IPS-11a (cell line): ENCODE results near the gene CRYBG3.
"Not testable (repeated sequence)": the region's sequence is repeated elsewhere in the genome, so short reads cannot be mapped to it uniquely, and the experiment has no call there.

Experiments
- H3K4me3 ChIP-seq: one replicate; pipeline ENCODE4 v1.5.1; 2013; ENCODE audit warnings: low read depth, low read length, control low read depth

The CRYBG3 gene

GRCh38 chr3:97895216-97895615 lies 73.4 kb downstream of the CRYBG3 start:
- H3K4me3 ChIP-seq: no peak overlapping the region

DNA sequence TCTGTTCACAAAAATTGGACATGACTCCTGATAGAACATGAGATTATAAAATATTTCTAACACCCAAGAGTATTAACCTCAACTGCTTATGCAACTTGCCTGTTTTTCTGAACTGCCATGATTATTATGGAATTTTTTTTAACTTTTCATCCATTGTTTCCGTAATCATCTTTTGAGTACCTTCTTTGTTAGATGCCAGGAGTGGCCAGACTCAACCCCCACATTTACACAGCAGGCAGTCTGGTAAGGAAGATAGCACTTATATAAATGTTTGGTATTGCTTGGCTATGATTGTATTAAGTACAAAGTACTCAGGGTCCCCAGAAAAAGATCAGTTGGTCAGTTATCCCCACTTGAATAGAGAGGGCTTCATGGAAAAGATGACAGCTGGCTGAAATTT lies 74.3 kb downstream of the CRYBG3 start:
- H3K4me3 ChIP-seq: no peak overlapping the region

GRCh38 chr3:97896547-97896946 lies 74.7 kb downstream of the CRYBG3 start:
- no peak overlapping the region for H3K4me3 ChIP-seq

DNA sequence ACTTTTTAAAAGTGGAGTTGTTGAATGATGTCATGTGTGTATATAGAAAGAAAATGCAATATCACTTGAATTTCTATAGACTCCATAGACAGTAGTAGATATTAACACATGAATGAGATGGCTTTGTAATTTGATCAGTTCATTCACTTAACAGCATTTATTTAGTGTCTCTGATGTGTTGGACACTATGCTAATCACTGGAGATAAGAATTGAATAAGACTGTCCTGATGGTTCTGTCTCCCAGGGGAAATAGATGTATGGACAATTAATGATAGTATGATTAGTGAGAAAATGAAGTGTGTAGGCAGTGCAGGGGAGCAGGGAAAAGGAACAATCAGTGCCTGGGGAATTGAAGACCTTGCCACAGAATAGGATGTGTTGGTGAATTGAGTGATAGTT lies 77.5 kb downstream of the CRYBG3 start:
- H3K4me3 ChIP-seq: no peak overlapping the region

DNA sequence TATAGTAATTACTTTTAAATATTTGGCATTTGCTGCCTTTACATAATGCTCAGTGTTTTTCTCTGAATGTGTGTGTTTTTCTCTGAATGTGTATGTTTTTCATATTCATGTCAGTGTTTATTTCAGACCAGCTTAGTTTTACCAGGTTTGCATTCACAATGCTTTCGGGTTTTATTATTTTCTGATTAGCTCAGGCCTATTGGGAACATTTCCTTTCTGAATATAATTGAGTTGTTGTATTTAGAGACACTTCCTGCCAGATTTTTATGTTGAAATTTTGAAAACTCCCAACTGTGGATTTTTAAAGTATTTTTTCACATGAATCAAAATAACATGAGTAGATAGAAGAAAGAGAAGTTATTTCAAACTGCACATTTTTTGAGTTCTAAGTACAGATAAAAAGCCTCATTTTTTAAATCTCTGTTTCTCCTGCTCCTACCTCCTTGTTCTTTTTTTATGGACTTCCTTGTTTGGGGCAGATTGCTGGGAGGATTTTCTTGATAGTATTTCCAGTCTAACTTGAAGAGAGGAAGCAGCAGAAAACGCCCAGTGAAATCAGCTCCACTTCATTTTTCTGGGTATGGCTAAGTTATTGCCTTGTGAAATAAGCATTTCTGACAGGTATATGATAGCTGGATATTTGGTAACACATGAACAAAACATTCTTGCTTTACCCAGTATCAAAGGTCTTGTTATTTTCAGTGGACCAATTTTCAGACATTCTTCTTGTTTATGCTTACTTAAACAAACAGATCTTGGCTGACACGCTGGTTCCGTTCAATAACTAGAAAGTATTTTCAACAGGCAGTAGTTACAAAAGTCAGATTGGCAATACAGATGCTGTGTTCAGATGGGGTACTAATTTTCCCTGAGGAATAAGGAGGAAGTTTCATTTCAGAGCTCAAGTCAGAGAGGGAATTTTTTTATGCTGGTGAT lies 79.8 kb downstream of the CRYBG3 start:
- no peak overlapping the region for H3K4me3 ChIP-seq

DNA sequence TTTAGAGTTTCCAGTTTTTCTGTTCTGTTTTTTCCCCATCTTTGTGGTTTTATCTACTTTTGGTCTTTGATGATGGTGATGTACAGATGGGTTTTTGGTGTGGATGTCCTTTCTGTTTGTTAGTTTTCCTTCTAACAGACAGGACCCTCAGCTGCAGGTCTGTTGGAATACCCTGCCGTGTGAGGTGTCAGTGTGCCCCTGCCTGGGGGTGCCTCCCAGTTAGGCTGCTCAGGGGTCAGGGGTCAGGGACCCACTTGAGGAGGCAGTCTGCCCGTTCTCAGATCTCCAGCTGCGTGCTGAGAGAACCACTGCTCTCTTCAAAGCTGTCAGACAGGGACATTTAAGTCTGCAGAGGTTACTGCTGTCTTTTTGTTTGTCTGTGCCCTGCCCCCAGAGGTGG lies 88.0 kb downstream of the CRYBG3 start:
- not testable (repeated sequence) for H3K4me3 ChIP-seq

DNA sequence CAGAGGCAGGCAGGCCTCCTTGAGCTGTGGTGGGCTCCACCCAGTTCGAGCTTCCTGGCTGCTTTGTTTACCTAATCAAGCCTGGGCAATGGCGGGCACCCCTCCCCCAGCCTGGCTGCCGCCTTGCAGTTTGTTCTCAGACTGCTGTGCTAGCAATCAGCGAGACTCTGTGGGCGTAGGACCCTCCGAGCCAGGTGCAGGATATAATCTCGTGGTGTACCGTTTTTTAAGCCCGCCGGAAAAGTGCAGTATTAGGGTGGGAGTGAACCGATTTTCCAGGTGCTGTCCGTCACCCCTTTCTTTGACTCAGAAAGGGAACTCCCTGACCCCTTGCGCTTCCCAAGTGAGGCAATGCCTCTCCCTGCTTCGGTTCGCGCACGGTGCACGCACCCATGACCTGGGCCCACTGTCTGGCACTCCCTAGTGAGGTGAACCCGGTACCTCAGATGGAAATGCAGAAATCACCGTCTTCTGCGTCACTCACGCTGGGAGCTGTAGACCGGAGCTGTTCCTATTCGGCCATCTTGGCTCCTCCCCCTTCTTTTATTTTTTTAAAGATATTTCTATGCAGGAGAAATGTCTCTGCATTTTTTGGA lies 88.5 kb downstream of the CRYBG3 start:
- not testable (repeated sequence) for H3K4me3 ChIP-seq

GRCh38 chr3:97910931-97911351 lies 89.1 kb downstream of the CRYBG3 start:
- no peak overlapping the region for H3K4me3 ChIP-seq

GRCh38 chr3:97911459-97911858 lies 89.6 kb downstream of the CRYBG3 start:
- no peak overlapping the region for H3K4me3 ChIP-seq

GRCh38 chr3:97914388-97914787 lies 92.6 kb downstream of the CRYBG3 start:
- H3K4me3 ChIP-seq: no peak overlapping the region

GRCh38 chr3:97916576-97916975 lies 94.8 kb downstream of the CRYBG3 start:
- H3K4me3 ChIP-seq: no peak overlapping the region

- no peak overlapping the region for H3K4me3 ChIP-seq
Observed at GRCh38 chr3:97917813-97918536, 96.2 kb downstream of the CRYBG3 start.

DNA sequence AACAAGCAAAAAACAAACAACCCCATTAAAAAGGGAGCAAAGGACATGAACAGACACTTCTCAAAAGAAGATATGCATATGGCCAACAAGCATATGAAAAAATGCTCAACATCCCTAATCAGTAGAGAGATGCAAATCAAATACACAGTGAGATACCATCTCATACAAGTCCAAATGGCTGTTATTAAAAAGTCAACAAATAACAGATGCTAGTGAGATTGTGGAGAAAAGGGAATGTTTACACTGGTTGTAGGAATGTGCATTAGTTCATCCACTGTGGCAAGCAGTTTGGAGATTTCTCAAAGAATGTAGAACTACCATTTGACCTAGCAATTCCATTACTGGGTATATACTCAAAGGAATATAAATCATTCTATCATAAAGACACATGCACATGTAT lies 105.9 kb downstream of the CRYBG3 start:
- H3K4me3 ChIP-seq: no peak overlapping the region

DNA sequence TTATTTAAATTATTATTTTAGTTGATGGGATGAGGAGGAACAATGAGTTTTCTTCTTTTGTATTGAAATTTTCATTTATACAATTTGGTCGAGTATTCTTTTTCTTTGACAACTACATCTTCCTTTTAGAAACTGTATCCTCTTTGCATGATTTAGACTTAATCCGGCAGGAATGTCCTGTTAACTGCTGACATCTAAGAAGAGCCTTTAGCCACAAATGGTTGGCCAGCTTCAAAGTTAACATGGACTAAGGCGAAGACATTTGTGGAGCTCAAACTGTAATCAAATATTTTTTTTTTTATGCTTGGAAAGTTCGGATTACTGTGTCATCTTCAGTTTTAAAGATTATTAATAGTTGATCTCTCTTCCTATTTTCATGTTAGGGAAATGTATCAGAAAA lies 107.2 kb downstream of the CRYBG3 start:
- H3K4me3 ChIP-seq: no peak overlapping the region

GRCh38 chr3:97930018-97930417 lies 108.2 kb downstream of the CRYBG3 start:
- no peak overlapping the region for H3K4me3 ChIP-seq

- no peak overlapping the region for H3K4me3 ChIP-seq
Observed at GRCh38 chr3:97931218-97931617, 109.4 kb downstream of the CRYBG3 start.

GRCh38 chr3:97932387-97932801 lies 110.6 kb downstream of the CRYBG3 start:
- no peak overlapping the region for H3K4me3 ChIP-seq

DNA sequence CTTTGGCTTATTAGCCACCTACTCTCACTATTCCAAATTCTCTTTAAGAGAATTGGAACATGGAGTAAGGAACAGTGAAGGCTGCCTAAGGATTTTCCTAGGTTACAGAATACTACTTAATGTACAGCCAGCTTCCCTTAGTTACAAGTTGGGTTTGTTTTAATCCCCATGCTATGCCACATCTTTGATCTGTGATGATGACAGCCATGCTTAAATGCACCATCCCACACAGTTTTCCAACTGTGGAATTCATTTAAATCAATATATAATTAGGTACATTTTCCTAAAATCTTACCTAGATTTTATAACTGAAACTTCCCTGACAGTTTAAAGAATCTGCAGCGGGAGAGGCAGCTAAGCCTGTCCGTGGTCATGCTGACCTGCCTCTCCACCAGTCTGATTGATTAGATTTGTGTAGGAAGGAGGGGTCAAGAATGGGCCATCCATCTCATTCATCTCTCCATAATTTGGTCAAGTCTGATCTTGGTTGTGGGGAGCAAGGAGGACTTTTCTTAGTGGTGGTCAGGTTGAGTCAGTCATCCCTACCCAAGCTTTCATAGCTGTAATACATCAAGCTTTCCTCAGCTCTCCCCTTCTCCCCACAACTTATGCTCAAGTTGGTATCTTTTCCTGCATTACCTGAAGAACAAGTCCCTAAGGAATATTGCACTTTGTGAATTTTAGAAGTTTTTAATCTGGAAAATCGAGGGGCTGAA lies 113.3 kb downstream of the CRYBG3 start:
- no peak overlapping the region for H3K4me3 ChIP-seq

- H3K4me3 ChIP-seq: no peak overlapping the region
Observed at GRCh38 chr3:97935842-97936241, 114.0 kb downstream of the CRYBG3 start.

GRCh38 chr3:97937205-97937604 lies 115.4 kb downstream of the CRYBG3 start:
- no peak overlapping the region for H3K4me3 ChIP-seq

- H3K4me3 ChIP-seq: no peak overlapping the region
Observed at GRCh38 chr3:97938444-97938843, 116.6 kb downstream of the CRYBG3 start.
